Sigmoid colon (tissue), 7 donors: ENCODE results near the gene CARD11. TPM values are rescaled to one million over a fixed set of nuclear protein-coding genes. Genes with fewer than 3 reads are reported as not detected.
"Not testable (repeated sequence)": the region's sequence is repeated elsewhere in the genome, so short reads cannot be mapped to it uniquely, and the experiment has no call there.

ENCODE experiments used
- DNase-seq: peaks from one replicate; pipeline ENCODE4 v3.0.0-alpha.2; 2019
- H3K27ac ChIP-seq, 4 donors: fragments of 200-600 bp; sonication (generic); one replicate each; pipeline ENCODE4 v1.5.1; 2016 to 2019; ENCODE audit warnings: mild to moderate bottlenecking in 1 of 4
- H3K27me3 ChIP-seq, 3 donors: fragments of 200-600 bp; sonication (generic); one replicate each; pipeline ENCODE4 v1.5.1; 2019; ENCODE audit warnings: mild to moderate bottlenecking in 1 of 3
- H3K36me3 ChIP-seq, 4 donors: fragments of 200-600 bp; sonication (generic); one replicate each; pipeline ENCODE4 v1.5.1; 2016 to 2019
- H3K4me1 ChIP-seq, 4 donors: fragments of 200-600 bp; sonication (generic); one replicate each; pipeline ENCODE4 v1.5.1; 2017 to 2019
- H3K4me3 ChIP-seq, 4 donors: fragments of 200-600 bp; sonication (generic); one replicate each; pipeline ENCODE4 v1.5.1; 2017 to 2019; ENCODE audit warnings: mild to moderate bottlenecking in 2 of 4, moderate library complexity in 1 of 4
- H3K9me3 ChIP-seq, 4 donors: fragments of 200-600 bp in 3 of 4; sonication (generic) in 3 of 4; one replicate each; pipeline versions ENCODE4 v1.5.1 to v1.6.1; 2013 to 2019
- EP300 ChIP-seq, 4 donors: sonication (generic); formaldehyde crosslinking; IDR thresholded peaks; one replicate each; pipeline ENCODE4 v1.6.1; 2017; ENCODE audit warnings: antibody characterized with exemption in 4 of 4
- POLR2A ChIP-seq, 2 donors: fragments of 450-650 bp; IDR thresholded peaks; one replicate each; pipeline ENCODE4 v1.6.1; 2016; ENCODE audit warnings: antibody characterized with exemption in 2 of 2, mild to moderate bottlenecking in 2 of 2, moderate library complexity in 2 of 2
- POLR2AphosphoS5 ChIP-seq, 4 donors: sonication (generic); formaldehyde crosslinking; IDR thresholded peaks; one replicate each; pipeline ENCODE4 v1.6.1; 2017; ENCODE audit warnings: antibody characterized with exemption in 4 of 4
- WGBS, 2 donors: extraction: QIAGEN DNeasy Blood & Tissue Kit; methylation state at CpG; one replicate each; pipeline ENCODE4 v1.1.7; 2013; 5-methylcytosine and 5-hydroxymethylcytosine counted together
- intact Hi-C: fragments of 100-400 bp; cut with DNase I; formaldehyde crosslinking; loops from one replicate; pipeline ENCODE4 v1.15.1; 2023
- polyA plus RNA-seq, 3 donors: library from polyadenylated mRNA; stranded (reverse); fragments of 200-250 nt; gene quantifications; one replicate each; pipeline ENCODE4 v1.2.3, GENCODE V29; 2013
- total RNA-seq, 4 donors: library from RNA; depleted of rRNA; stranded (reverse); fragments of >200 nt; gene quantifications; one replicate each; pipeline ENCODE4 v1.1.0, GENCODE V29; 2016
- TF ChIP-seq, protein P1 (sequence below), 4 experiments: fragments of 450-650 bp in 3 of 4; fragments of 200-600 bp in 1 of 4; IDR thresholded peaks; one replicate each; pipeline ENCODE4 v1.5.1; 2016 to 2019; ENCODE audit warnings: antibody characterized with exemption in 4 of 4, mild to moderate bottlenecking in 3 of 4, moderate library complexity in 2 of 4
- donor health status: healthy with polysubstance abuse.
- donor health status: Bipolar disorder and iron deficiency.
- donor health status: healthy.

The CARD11 gene
- total and polyA plus RNA-seq, 7 donors = 0.14 to 22.4 (median 0.66) TPM; not detected in 1

DNA sequence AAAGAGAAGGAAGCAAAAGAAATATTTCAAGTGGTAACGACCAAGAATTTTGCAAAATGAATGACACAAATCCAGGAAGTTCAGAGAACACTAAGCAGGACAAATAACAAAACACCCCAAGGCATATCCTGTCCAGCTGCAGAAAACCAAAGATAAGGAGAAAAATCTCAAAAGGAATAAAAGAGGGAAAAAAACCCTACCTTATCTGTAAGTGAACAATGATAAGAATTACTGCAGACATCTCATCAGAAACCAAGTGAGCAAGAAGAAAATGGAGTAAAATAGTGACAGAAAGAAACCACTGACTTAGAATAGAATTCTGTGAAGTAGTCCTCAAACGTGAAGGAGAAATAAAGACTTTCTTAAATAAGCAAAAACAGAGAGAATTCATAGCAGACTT, 21.8 kb downstream of the CARD11 start:
- Histone ChIP-seq H3K4me3 (no peak overlapping the region), H3K36me3 (no peaks in the 10 kb centered on the region), H3K27ac (no peak overlapping the region), H3K4me1 (peaks cover 0 to 2% (median 0%) of the 10 kb centered on the region in 4 donors), H3K9me3 (peaks cover 0 to 15% (median 9%) of the 10 kb centered on the region in 4 donors), H3K27me3 (no peaks in the 10 kb centered on the region)
- WGBS, 2 donors = 76% methylated on average over 2 of the region's 2 CpGs
- DNase-seq = no peak
- TF ChIP-seq POLR2AphosphoS5 (IDR thresholded peaks at IDR 0.05) (no peak), POLR2A (IDR thresholded peaks at IDR 0.05) (no peak), EP300 (IDR thresholded peaks at IDR 0.05) (no peak)
- TF ChIP-seq, protein P1, sequence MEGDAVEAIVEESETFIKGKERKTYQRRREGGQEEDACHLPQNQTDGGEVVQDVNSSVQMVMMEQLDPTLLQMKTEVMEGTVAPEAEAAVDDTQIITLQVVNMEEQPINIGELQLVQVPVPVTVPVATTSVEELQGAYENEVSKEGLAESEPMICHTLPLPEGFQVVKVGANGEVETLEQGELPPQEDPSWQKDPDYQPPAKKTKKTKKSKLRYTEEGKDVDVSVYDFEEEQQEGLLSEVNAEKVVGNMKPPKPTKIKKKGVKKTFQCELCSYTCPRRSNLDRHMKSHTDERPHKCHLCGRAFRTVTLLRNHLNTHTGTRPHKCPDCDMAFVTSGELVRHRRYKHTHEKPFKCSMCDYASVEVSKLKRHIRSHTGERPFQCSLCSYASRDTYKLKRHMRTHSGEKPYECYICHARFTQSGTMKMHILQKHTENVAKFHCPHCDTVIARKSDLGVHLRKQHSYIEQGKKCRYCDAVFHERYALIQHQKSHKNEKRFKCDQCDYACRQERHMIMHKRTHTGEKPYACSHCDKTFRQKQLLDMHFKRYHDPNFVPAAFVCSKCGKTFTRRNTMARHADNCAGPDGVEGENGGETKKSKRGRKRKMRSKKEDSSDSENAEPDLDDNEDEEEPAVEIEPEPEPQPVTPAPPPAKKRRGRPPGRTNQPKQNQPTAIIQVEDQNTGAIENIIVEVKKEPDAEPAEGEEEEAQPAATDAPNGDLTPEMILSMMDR (IDR thresholded peaks at IDR 0.05) = no peak
- intact Hi-C loops = no loop called here

DNA sequence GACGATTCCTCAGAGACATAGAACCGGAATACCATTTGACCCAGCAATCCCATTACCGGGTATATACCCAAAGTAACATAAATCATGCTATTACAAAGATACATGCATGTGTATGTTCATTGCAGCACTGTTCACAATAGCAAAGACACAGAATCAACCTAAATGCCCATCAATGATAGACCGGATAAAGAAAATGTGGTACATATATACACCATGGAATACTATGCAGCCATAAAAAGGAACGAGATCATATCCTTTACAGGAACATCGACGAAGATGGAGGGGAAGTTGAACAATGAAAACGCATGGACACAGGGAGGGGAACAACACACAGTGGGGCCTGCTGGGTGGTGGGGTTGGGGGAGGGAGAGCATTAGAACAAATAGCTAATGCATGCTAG, 22.4 kb downstream of the CARD11 start:
- H3K27ac ChIP-seq, H3K4me3 ChIP-seq, H3K36me3 ChIP-seq, DNase-seq, intact Hi-C loops, H3K27me3 ChIP-seq, H3K4me1 ChIP-seq: not testable (repeated sequence)
- H3K9me3 ChIP-seq = peaks cover 0 to 15% (median 9%) of the 10 kb centered on the region in 4 donors
- 95 to 96% methylated on average over 8 of the region's 8 CpGs for WGBS, 2 donors

DNA sequence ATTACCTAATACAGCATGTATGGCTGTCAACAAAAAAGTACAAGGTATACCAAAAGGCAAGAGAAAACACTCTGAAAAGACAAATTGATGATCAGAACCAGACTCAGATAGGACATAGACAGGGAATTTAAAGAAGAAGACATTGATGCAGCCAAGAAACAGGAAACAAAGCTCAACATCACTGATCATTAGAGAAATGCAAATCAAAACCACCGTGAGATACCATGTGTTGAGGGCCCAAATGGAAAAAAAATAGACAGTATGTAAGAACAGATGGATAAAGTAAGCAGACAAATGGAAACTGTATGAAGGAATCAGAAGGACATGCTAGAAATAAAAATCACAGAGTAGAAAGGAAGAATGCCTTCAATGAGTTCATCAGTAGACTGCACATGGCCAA, 23.3 kb downstream of the CARD11 start:
- H3K27me3 ChIP-seq = no peaks in the 10 kb centered on the region
- H3K27ac ChIP-seq = no peak overlapping the region
- H3K36me3 ChIP-seq = no peaks in the 10 kb centered on the region
- DNase-seq = no peak
- 70 to 93% methylated on average over 1 of the region's 1 CpG for WGBS, 2 donors
- no peaks in the 10 kb centered on the region for H3K4me1 ChIP-seq
- H3K4me3 ChIP-seq = no peak overlapping the region
- H3K9me3 ChIP-seq = peaks cover 0 to 15% (median 9%) of the 10 kb centered on the region in 4 donors
- TF ChIP-seq, protein P1 (IDR thresholded peaks at IDR 0.05) = no peak
- no peak for TF ChIP-seq EP300 (IDR thresholded peaks at IDR 0.05)
- TF ChIP-seq POLR2AphosphoS5 (IDR thresholded peaks at IDR 0.05) = no peak
- TF ChIP-seq POLR2A (IDR thresholded peaks at IDR 0.05) = no peak
- intact Hi-C loops = no loop called here

DNA sequence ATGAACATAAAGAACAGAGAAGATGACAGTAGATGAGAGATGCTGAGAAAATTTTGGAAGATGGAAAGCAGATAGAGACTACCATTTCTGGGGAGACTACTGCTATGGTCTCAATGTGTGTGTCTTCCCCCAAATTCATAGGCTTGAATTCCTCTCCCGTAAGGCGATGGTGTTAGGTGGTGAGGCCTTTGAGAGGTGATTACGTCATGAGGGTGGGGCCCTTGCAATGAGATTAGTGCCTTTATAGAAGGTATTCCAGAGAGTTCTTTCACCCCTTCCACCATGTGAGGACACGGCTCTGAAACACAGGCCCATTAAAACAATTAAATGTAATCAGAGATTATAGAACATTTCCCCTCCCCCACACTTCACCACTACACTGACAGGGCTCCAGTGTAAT, 23.9 kb downstream of the CARD11 start:
- no peak for TF ChIP-seq EP300 (IDR thresholded peaks at IDR 0.05)
- TF ChIP-seq POLR2A (IDR thresholded peaks at IDR 0.05) = no peak
- TF ChIP-seq POLR2AphosphoS5 (IDR thresholded peaks at IDR 0.05) = no peak
- TF ChIP-seq, protein P1 (IDR thresholded peaks at IDR 0.05) = no peak
- WGBS, 2 donors = 81 to 84% methylated on average over 4 of the region's 4 CpGs
- DNase-seq = no peak

DNA sequence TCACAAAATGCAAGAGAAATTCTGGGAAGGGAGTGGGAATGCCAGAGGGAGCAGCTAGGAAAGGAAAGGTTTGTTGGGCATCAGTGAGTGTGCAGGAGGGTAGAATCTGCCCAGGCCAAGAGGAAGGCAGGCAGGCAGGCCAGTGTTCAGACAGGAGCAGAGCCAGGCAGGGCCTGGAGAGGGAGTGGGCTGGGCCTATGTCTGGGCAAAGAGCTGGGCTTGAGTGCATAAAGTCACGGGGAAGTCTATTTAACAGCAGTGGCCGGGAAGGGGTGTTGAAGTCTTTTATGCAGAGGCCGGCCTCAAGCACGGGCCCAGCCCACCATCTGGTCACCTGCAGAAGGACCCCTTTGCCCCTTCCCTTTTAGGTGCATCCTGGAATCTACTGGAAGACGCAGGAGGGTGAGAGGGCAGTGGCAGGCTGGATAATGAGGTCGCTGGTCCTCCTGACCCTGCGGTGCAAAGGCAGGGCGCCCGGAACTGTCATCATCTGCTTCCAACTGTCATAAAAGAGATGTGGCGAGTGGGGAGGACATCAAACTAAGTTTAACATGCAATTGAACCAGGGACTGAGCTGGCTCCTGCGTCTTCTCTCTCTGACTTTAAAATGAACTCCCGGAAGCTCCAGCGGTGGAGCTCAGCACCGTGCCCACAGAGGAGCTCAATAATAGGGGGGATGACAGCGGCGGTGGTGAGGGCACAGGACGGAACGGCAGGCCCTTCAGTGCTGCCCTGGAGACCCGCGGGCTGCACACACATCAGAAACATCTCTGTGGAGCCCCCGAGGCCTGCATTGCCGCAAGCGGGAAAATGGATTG, 29.5 kb downstream of the CARD11 start:
- H3K4me3 ChIP-seq = no peak overlapping the region
- TF ChIP-seq, protein P1 (IDR thresholded peaks at IDR 0.05) = no peak
- no peak for TF ChIP-seq EP300 (IDR thresholded peaks at IDR 0.05)
- TF ChIP-seq POLR2A (IDR thresholded peaks at IDR 0.05) = no peak
- no peak for TF ChIP-seq POLR2AphosphoS5 (IDR thresholded peaks at IDR 0.05)
- H3K9me3 ChIP-seq = no peaks in the 10 kb centered on the region
- no peaks in the 10 kb centered on the region for H3K27me3 ChIP-seq
- no peak for DNase-seq
- no peaks in the 10 kb centered on the region for H3K36me3 ChIP-seq
- intact Hi-C loops = no loop called here
- no peak overlapping the region for H3K27ac ChIP-seq
- no peaks in the 10 kb centered on the region for H3K4me1 ChIP-seq
- WGBS, 2 donors = 91 to 93% methylated on average over 23 of the region's 23 CpGs

More for the DNA sequence above, 23.9 kb downstream of the CARD11 start:
- Histone ChIP-seq H3K27me3 (no peaks in the 10 kb centered on the region), H3K4me3 (no peak overlapping the region), H3K4me1 (no peaks in the 10 kb centered on the region), H3K9me3 (peaks cover 0 to 15% (median 6%) of the 10 kb centered on the region in 4 donors), H3K36me3 (no peaks in the 10 kb centered on the region), H3K27ac (no peak overlapping the region)
- intact Hi-C loops = no loop called here
